VCaP (cell line): ENCODE data around the gene RPGRIP1.
A peak's percentile ranks its signal among the peaks of the same experiment; 100 is the strongest.

ENCODE experiments used
- H3K27ac ChIP-seq: fragments of 450-650 bp; 2 replicates; pipeline ENCODE4 v1.5.1; 2017
- CTCF ChIP-seq: fragments of 450-650 bp; conservative IDR thresholded peaks from 2 replicates; pipeline ENCODE4 v1.5.1; 2017; ENCODE audit warnings: mild to moderate bottlenecking, moderate library complexity

Gene RPGRIP1

GRCh38 chr14:21262410-21262809 lies 17.5 kb upstream of the RPGRIP1 start:
- H3K27ac ChIP-seq = no peak overlapping the region
- no peak for TF ChIP-seq CTCF

GRCh38 chr14:21263284-21264024 lies 16.4 kb upstream of the RPGRIP1 start:
- peak overlapping the region; percentile 12; the same call in 1 of the 2 replicates for H3K27ac ChIP-seq
- no peak for TF ChIP-seq CTCF

- TF ChIP-seq CTCF = no peak
- peak overlapping the region; percentile 12; the same call in 1 of the 2 replicates for H3K27ac ChIP-seq
These were observed 15.7 kb upstream of the RPGRIP1 start for GRCh38 chr14:21264025-21264801.

- peak overlapping the region; percentile 89 for H3K27ac ChIP-seq
These were observed 12.4 kb upstream of the RPGRIP1 start for GRCh38 chr14:21267431-21267845.

GRCh38 chr14:21267886-21268616 lies 11.8 kb upstream of the RPGRIP1 start:
- no peak for TF ChIP-seq CTCF
- H3K27ac ChIP-seq = peak overlapping the region; percentile 89

More at GRCh38 chr14:21267431-21267845, 12.4 kb upstream of the RPGRIP1 start:
- no peak for TF ChIP-seq CTCF

GRCh38 chr14:21268617-21269251 lies 11.1 kb upstream of the RPGRIP1 start:
- TF ChIP-seq CTCF = no peak
- peak overlapping the region; percentile 89 for H3K27ac ChIP-seq
